Activated T-cell treated with anti-CD3 and anti-CD28 coated beads, Interleukin-2, amount 50 U/mL, for 72 hours (primary cell): ENCODE data around the gene LMAN2L. TPM values are rescaled to one million over a fixed set of nuclear protein-coding genes. Genes with fewer than 3 reads are reported as not detected.

ENCODE experiments used
- ATAC-seq, 2 donors: fragments of 150-1000 bp; cut with Tn5 transposase; replicated peaks in 1 of 2; 2 replicates each; pipeline ENCODE4 v1.10.0; 2021; ENCODE audit warnings: moderate library complexity in 2 of 2, mild to moderate bottlenecking in 1 of 2
- DNase-seq, 2 donors: peaks; one replicate each; pipeline ENCODE4 v3.0.0; 2021 to 2022; ENCODE audit warnings: mixed read lengths in 1 of 2
- H3K27ac Mint-ChIP-seq: one replicate; pipeline ENCODE4 v1.8.0; 2022; ENCODE audit warnings: mild to moderate bottlenecking, moderate library complexity, mixed read lengths
- H3K27me3 Mint-ChIP-seq: one replicate; pipeline ENCODE4 v1.8.0; 2022; ENCODE audit warnings: low read depth, mixed read lengths
- H3K36me3 Mint-ChIP-seq, 2 donors: one replicate each; pipeline ENCODE4 v1.8.0; 2022; ENCODE audit warnings: mixed read lengths in 2 of 2, mild to moderate bottlenecking in 1 of 2; ENCODE audit not compliant: insufficient read depth in 2 of 2
- H3K4me1 Mint-ChIP-seq: one replicate; pipeline ENCODE4 v1.8.0; 2022; ENCODE audit warnings: low read depth, mixed read lengths
- H3K4me3 Mint-ChIP-seq, 2 donors: one replicate each; pipeline ENCODE4 v1.8.0; 2022; ENCODE audit warnings: mild to moderate bottlenecking in 2 of 2, mixed read lengths in 2 of 2, moderate library complexity in 2 of 2
- H3K9me3 Mint-ChIP-seq, 2 donors: one replicate each; pipeline ENCODE4 v1.8.0; 2022; ENCODE audit warnings: mixed read lengths in 2 of 2
- total RNA-seq, 2 donors: library from RNA; stranded (reverse); gene quantifications; one replicate each; pipeline ENCODE4 v1.2.3, GENCODE V29; 2022

The LMAN2L gene
- total RNA-seq, 2 donors from 2014 or later = 7.8 to 8.0 TPM

GRCh38 chr2:96768083-96768561 is 28.3 kb upstream of the LMAN2L start:
- Mint-ChIP-seq H3K4me1 (peaks cover 43% of the 10 kb centered on the region), H3K27ac (no peak overlapping the region), H3K9me3 (no peaks in the 10 kb centered on the region), H3K27me3 (no peaks in the 10 kb centered on the region), H3K4me3 (no peak overlapping the region), H3K36me3 (peaks cover 0 to 1% of the 10 kb centered on the region in 2 donors)
- DNase-seq (no peak), ATAC-seq (no peak)

- Mint-ChIP-seq H3K36me3 (peaks cover 0 to 1% of the 10 kb centered on the region in 2 donors), H3K9me3 (no peaks in the 10 kb centered on the region), H3K27me3 (no peaks in the 10 kb centered on the region), H3K4me1 (peaks cover 43% of the 10 kb centered on the region), H3K27ac (no peak overlapping the region), H3K4me3 (no peak overlapping the region)
- no peak for DNase-seq
- no peak for ATAC-seq
These were observed 27.4 kb upstream of the LMAN2L start for GRCh38 chr2:96767135-96767871.

- Mint-ChIP-seq H3K9me3 (no peaks in the 10 kb centered on the region), H3K27me3 (no peaks in the 10 kb centered on the region), H3K36me3 (peaks cover 0 to 3% of the 10 kb centered on the region in 2 donors), H3K4me3 (peak overlapping the region; percentile 69 to 91), H3K4me1 (peaks cover 64% of the 10 kb centered on the region), H3K27ac (no peak overlapping the region)
- no peak for DNase-seq
- no peak for ATAC-seq
These were observed 24.4 kb upstream of the LMAN2L start for GRCh38 chr2:96764253-96764637.

GRCh38 chr2:96763511-96764252 is 23.8 kb upstream of the LMAN2L start:
- Mint-ChIP-seq H3K9me3 (no peaks in the 10 kb centered on the region), H3K4me1 (peaks cover 64% of the 10 kb centered on the region), H3K27me3 (no peaks in the 10 kb centered on the region), H3K4me3 (peak overlapping the region; percentile 88 to 91), H3K36me3 (peaks cover 0 to 3% of the 10 kb centered on the region in 2 donors), H3K27ac (peak overlapping the region; percentile 64)
- ATAC-seq = no peak
- no peak for DNase-seq

- no peaks in the 10 kb centered on the region for H3K27me3 Mint-ChIP-seq
- peaks cover 64% of the 10 kb centered on the region for H3K4me1 Mint-ChIP-seq
- peak overlapping the region; percentile 64 for H3K27ac Mint-ChIP-seq
- DNase-seq (no peak), ATAC-seq (no peak)
- peaks cover 0 to 3% of the 10 kb centered on the region in 2 donors for H3K36me3 Mint-ChIP-seq
- no peaks in the 10 kb centered on the region for H3K9me3 Mint-ChIP-seq
- H3K4me3 Mint-ChIP-seq = peak overlapping the region; percentile 88 to 91
These were observed 22.9 kb upstream of the LMAN2L start for GRCh38 chr2:96762529-96763311.

GRCh38 chr2:96760986-96761832 is 21.3 kb upstream of the LMAN2L start:
- Mint-ChIP-seq H3K4me1 (peaks cover 58% of the 10 kb centered on the region), H3K27me3 (no peaks in the 10 kb centered on the region), H3K36me3 (peaks cover 0 to 3% of the 10 kb centered on the region in 2 donors), H3K4me3 (peak overlapping the region; percentile 88 to 91), H3K9me3 (no peaks in the 10 kb centered on the region), H3K27ac (peak overlapping the region; percentile 76)
- peak; percentile 76 to 78 for ATAC-seq
- DNase-seq = peak in 1 of 2 donors; percentile 89

GRCh38 chr2:96760036-96760985 is 20.4 kb upstream of the LMAN2L start, which contains the start of gene CNNM4:
CNNM4 (plus strand) TSS chr2:96760902; CDS start chr2:96761000, 98 bp downstream.
- H3K4me3 Mint-ChIP-seq = peak within 1 kb of the TSS; percentile 91
- DNase-seq (peak; percentile 90 to 94), ATAC-seq (peak; percentile 93)
- no peaks in the 10 kb centered on the region for H3K9me3 Mint-ChIP-seq
- H3K4me1 Mint-ChIP-seq = peaks cover 50% of the 10 kb centered on the region
- H3K27ac Mint-ChIP-seq = peak within 1 kb of the TSS; percentile 85
- H3K27me3 Mint-ChIP-seq = no peaks in the 10 kb centered on the region
- H3K36me3 Mint-ChIP-seq = peaks cover 0 to 2% of the 10 kb centered on the region in 2 donors

- no peaks in the 10 kb centered on the region for H3K9me3 Mint-ChIP-seq
- H3K27ac Mint-ChIP-seq = peak overlapping the region; percentile 79
- ATAC-seq (no peak), DNase-seq (no peak)
- peaks cover 0 to 2% of the 10 kb centered on the region in 2 donors for H3K36me3 Mint-ChIP-seq
- peak overlapping the region; percentile 78 to 91 for H3K4me3 Mint-ChIP-seq
- peaks cover 47% of the 10 kb centered on the region for H3K4me1 Mint-ChIP-seq
- no peaks in the 10 kb centered on the region for H3K27me3 Mint-ChIP-seq
These were observed 19.7 kb upstream of the LMAN2L start for GRCh38 chr2:96759548-96759947.

GRCh38 chr2:96758987-96759386 is 19.1 kb upstream of the LMAN2L start:
- Mint-ChIP-seq H3K9me3 (no peaks in the 10 kb centered on the region), H3K27ac (no peak overlapping the region), H3K36me3 (peaks cover 0 to 2% of the 10 kb centered on the region in 2 donors), H3K4me1 (peaks cover 41% of the 10 kb centered on the region), H3K27me3 (no peaks in the 10 kb centered on the region), H3K4me3 (no peak overlapping the region)
- no peak for DNase-seq
- no peak for ATAC-seq

GRCh38 chr2:96757477-96757860 is 17.6 kb upstream of the LMAN2L start:
- Mint-ChIP-seq H3K9me3 (no peaks in the 10 kb centered on the region), H3K27ac (no peak overlapping the region), H3K4me3 (no peak overlapping the region), H3K4me1 (peaks cover 26% of the 10 kb centered on the region), H3K36me3 (peaks cover 0 to 2% of the 10 kb centered on the region in 2 donors), H3K27me3 (no peaks in the 10 kb centered on the region)
- DNase-seq = no peak
- no peak for ATAC-seq

- no peaks in the 10 kb centered on the region for H3K9me3 Mint-ChIP-seq
- no peak overlapping the region for H3K4me3 Mint-ChIP-seq
- no peaks in the 10 kb centered on the region for H3K27me3 Mint-ChIP-seq
- ATAC-seq (no peak), DNase-seq (no peak)
- H3K27ac Mint-ChIP-seq = no peak overlapping the region
- H3K4me1 Mint-ChIP-seq = peaks cover 21% of the 10 kb centered on the region
- H3K36me3 Mint-ChIP-seq = peaks cover 0 to 2% of the 10 kb centered on the region in 2 donors
These were observed 17.1 kb upstream of the LMAN2L start for GRCh38 chr2:96756788-96757476.
